Middle frontal gyrus (tissue), 1 donor: ENCODE data around the gene FHAD1.

ENCODE experiments used
- DNase-seq: peaks from one replicate; pipeline ENCODE4 v3.0.0-alpha.2; 2015; ENCODE audit warnings: low spot score; ENCODE audit errors: extremely low spot score

Gene FHAD1

DNA sequence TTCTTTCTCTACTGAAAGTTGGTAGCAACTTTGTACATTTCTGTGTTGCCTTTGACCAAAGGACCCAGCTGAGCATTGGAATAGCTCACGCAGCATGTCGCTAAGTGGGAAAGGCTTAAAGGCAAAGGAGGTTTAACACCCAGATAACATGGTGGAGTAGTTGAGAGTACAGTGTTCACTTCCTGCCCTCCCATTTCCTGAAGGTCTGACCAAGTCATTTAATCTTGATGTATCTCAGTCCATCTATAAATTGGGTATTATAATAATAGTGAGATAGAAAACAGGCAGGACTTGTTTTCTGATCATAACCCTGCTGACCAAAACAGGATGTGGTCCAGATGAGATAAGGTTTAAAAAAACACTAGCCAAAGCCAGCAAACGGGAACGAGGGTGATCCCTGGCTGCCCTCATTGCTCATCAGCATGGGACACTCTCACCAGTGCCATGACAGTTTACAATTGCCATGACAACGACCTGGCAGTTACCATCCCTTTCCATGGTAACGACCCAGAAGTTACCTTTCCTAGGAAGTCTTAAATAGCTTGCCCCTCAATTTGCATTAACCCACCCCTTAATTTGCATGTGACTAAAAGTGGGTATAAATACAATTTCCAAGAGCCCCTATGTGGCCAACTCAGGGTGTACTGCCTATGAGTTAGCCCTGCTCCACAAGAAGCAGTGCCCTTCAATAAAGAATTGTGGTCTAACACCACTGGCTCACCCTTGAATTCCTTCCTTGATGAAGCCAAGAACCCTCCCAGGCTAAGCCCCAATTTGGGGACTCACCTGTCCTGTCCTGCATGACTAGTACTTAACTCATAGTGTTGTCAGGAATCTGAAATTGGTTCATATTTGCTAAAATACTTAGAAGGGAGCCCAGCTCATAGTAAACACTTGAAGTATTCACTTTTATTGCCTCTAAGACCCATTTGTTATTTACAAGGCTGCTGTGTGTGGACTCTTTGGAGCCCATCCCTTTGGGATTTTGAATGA is 28.4 kb upstream of the FHAD1 start:
- DNase-seq, result no peak

DNA sequence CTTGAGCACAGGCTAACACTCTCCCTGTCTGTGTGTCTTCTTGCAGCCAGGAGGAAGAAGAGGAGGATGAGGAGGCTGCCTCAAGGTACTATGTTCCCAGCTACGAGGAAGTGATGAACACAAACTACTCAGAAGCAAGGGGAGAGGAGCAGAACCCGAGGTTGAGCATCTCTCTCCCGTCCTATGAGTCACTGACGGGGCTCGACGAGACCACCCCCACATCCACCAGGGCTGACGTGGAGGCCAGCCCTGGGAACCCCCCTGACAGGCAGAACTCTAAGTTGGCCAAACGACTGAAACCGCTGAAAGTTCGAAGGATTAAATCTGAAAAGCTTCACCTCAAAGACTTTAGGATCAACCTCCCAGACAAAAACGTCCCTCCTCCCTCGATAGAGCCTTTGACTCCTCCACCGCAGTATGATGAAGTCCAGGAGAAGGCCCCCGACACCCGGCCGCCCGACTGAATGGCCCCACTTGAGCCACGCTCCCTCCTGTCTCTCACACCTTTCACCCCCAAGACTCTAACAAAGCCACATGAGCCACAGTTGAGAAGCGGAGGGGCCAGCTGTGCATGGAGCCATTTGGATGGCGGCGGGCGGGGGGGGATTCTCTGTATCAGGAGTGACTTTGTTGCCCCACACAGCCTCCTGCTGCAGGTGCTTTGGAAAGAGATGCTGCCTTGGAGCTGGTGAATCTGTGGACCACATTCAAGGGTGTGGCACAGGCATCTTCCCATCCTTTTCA is 27.6 kb upstream of the FHAD1 start:
- no peak for DNase-seq

DNA sequence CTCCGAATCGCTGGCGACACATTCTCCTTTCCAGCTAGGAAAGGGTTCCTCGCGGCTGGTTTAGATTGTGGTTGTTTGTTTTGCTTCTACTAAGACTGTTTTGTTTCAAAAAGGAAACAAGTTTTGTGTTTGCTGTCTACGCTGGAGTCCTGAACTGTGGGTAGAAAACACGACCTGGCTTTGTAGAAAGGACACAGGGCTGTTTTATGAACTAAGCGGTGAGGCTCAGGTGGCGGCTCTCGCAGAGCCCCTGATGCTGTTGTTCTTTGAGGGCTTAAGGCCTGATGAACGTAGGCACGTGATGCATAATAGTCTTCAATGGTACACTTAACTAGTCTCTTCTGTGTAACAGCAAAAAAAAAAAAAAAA is 27.0 kb upstream of the FHAD1 start:
- DNase-seq, result no peak

DNA sequence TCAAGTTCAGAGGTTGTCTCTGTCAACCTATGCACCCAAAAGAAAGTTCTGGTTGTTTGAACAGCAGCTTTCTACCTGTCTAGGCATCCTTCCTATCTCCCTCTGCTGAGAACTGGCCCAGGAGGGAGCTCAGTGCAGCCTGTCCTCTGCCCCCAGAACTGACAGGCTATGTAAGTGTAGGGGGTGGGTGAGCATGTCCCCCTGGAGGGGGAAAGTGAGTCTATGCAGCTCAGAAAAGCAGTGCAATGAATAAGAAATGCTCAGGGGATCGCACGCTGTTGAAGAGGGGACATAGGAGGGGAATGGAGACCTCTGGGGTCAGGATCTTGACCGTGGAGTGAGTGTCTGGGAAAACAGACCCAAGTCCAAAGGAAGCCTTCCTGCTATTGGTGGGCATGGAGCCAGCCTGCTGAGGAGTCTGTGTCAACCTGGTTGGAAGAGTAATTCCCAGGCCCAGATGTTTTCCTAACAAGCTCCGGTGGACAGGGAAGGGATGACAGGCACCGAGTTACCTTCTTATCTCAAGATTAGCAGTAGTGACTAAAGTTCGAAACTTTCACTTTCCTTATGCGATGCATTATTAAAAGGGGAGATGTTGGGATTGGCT is 26.1 kb upstream of the FHAD1 start:
- DNase-seq, result no peak

DNA sequence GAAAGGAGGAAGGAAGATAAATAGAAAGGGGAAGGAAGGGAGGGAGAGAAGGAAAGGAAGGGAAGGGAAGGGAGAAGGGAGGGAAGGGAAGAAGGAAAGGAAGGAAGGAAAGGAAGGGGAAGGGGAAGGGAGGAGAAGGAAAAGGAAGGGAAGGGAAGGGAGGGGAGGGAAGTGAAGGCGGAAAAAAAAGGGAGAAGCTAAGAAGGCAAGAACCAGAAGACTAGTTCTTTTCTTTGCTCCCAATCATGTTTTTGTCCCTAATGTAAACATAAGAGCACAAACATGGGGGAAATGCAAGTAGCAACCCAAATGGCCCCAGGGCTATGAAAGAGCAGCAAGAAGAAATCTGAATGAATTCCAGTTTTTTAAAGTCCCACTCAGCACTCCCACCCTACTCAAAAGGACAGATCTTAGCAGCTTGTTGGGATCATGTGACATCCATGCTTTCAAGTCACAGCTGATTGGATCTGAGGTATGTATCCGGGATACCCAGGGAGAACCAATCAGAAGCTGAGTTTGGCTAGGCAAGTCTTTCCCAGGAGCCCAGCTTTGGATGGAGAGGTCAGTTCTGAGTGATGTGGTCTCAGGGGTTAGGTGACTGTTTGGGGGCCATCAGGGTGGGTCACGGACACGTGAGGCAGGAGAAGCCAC is 24.2 kb upstream of the FHAD1 start:
- no peak for DNase-seq

DNA sequence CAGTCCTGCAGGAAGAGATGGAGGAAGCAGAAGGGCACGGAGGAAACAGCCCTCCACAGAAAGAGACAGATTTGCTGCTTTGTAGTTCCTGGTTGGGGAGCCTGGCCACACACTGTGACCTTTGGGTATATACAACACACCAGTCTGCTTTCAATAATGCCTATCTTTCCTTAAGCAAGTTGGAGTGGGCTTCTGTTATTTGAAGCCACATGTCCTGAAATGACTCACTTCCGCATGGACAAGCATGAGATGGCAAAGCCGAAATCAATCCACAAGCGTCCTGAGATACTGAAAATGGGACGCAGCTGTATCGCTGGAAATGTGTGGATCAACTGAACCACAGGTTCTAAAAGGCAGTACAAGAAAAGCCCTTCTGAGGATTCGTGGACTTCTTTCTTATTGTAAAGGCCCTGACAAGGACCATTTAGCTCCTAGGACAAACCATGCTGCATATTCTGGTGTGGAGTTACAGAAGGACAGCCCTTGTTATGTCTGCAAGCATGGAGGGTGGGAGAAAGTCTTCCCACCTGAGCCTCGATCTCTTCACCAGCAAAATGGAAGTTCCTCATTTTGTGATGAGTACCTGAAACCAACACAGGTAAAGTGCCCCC is 22.7 kb upstream of the FHAD1 start:
- no peak for DNase-seq

DNA sequence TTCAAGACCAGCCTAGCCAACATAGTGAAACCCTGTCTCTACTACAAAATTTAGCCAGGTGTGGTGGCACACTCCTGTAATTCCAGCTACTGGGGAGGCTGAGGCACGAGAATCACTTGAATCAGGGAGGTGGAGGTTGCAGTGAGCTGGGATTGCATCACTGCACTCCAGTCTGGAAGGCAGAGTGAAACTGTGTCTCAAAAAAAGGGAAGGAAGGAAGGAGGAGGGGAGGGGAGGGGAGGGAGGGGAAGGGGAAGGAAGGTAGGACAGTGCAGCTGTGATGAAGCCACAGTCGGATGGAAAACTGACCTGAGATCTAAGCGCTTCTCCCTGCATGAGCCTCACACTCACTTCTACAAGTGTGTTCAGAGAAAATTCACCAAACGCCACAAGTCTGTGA is 22.0 kb upstream of the FHAD1 start:
- no peak for DNase-seq

DNA sequence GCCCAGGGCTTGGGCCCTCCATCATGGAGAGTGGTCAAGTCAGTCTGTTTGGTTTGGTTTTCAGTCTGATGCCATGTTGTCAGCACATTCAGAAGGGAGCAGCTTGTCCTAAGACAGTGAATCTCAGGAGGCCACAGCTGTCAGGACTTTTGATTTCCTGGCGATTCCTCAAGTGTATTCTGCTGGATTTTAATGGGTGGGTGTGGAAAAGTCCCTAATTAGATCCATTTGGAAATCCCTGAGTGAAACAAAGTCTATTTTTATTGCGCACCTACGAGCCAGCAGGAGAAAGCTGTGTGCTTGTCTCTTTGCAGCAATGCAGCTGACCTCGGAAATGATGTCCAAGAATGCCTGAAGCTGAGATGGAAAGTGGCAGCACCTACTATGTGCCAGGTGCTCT is 21.6 kb upstream of the FHAD1 start:
- DNase-seq, result no peak

DNA sequence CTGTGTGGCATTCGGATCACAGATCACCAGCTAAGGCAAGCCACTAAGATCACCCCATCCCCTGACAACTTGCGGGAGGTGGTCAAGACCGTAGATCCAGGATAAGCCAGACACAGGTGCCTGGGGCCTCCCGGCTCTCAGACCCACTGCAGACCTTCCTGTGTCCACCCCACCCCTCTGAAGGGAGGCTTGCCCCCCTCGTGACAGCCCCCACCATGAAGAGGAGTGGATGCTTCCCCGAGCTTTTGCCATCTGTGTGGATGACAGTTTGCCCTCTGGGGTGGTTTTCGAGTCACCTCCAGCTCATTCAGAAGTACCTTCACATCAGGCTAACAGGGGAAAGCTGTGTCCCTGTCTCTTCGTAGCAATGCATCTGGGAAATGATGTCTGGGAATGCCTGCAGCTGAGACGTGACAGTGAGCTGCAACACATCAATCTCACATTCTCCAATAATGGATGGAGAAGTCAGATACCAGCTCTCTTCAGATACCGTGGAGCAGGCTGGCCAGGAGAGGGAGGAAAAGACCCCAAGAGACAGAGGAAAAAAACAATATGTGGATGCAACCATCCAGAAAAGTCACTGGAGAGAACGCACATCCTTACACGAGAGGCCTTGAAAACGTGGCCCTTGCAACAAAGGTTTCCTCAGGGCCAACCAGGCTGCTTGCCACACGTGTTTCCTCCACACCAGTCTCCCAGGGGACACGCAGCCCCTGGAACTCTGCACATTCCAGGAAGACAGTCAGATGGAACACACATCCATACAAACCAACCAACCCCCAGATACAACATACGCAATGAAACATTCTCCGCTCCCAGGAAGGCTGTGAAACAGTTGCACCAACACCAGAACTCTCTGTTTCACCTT is 20.4 kb upstream of the FHAD1 start:
- no peak for DNase-seq

DNA sequence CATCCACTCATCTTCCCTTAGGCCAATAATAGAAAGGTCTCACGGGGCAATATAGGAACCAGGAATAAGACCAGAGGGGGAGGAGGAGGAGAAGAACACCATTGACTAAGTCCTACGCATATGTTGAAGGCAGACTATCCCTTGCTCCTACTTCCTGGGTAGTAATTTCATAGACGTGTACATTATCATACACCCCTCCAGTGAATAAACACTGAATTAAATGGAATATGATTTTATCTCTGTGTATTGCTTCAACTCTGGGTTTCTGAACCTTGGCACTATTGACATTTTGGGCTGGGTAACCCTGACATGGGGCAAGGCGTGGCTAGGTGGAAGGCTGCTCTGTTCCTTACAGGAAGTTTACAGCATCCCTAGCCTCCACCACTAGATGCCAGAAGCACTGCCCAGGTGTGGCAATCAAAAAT is 17.3 kb upstream of the FHAD1 start:
- no peak for DNase-seq

DNA sequence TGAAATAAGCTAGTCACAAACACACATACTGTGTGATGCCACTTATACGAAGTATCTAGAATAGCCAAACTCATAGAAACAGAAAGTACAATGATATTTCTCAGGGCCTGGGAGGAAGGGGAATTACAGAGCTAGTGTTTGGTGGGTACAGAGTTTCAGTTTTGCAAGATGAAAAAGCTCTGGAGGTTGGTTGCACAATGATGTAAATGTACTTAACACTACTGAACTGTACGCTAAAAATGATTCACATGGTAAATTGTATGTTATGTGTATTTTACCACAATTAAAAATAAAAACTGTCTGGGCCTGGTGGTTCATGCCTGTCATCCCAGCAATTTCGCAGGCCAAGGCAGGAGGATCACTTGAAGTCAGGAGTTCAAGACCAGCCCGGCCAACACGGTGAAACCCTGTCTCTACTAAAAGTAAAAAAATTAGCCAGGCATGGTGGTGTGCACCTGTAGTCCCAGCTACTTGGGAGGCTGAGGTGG is 15.3 kb upstream of the FHAD1 start:
- no peak for DNase-seq

DNA sequence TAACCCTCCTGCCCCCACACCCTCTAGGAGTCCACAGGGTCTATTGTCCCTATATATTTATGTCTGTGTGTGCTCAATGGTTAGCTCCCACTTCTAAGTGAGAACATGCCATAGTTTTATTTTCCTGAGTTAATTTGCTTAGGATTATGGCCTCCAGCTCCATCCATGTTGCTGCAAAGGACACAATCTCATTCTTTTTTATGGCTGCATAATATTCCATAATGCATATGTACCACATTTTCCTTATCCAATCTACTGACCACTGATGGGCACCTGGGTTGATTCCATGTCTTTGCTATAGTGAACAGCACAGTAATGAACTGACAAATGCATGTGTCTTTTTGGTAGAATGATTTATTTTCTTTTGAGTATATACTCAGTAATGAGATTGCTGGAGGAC is 13.3 kb upstream of the FHAD1 start:
- no peak for DNase-seq

DNA sequence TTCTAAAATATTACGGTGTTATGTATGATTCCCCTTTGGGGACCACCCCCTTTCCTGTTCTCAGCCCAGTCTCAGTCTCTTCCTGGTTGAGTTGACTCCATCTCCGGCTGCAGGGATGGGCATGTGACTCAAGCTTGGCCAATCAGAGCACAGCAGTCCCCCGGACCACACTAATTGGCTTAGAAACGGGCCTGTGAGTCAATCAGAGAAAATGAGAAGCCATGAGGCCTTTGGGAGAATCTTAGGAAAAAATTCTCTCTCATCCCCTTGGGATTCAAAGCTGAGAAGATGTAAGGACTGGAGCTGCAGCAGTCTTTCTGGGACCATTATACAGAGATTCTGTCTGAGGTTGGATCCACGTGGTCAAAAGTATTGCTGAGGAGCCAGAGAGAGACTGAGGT is 10.7 kb upstream of the FHAD1 start:
- no peak for DNase-seq

DNA sequence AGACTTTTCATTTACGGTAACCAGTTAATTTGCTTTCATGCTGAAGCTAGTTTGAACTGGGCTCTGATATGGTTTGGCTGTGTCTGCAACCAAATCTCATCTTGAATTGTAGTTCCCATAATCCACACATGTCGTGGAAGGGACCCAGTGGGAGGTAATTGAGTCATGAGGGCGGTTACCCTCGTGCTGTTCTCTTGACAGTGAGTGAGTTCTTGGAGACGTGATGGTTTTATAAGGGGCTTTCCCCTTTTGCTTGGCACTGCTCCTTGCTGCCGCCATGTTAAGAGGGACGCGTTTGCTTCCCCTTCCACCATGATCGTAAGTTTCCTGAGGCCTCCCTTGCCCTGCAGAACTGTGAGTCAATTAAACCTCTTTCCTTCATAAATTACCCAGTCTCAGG is 10.3 kb upstream of the FHAD1 start:
- DNase-seq, result no peak

DNA sequence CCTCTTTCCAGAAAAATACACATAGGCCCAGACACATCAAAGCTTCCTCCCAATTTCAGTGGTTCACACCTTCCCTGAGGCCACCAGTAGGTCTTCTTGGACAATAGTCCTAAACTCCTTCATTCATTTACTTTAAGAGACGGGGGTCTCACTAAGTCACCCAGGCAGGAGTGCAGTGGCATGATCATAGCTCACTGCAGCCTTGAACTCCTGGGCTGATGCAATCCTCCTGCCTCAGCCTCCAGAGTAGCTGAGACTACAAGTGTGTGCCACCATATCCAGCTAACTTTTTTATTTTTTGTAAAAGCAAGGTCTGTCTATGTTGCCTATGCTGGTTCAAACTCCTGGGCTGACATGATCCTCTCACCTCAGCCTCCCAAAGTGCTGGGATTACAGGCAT is 8.2 kb upstream of the FHAD1 start:
- no peak for DNase-seq

DNA sequence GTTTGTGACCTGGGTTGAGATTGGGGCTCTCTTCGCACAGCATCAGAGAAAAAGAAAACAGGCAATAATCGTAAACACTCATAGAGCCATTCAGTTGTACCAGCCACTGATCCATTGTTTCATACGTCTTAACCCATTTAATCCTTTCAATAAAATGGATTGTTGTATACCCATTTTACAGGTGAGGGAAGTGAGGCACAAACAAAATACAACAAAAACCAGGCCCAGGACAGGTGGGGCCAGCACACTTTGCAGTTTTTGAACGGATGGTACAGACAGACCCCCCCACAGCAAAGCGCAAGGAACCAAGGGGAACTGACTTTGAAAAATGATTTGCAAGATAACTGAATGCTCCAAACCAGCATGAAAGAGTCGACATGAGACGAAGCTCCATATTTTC is 4.3 kb upstream of the FHAD1 start:
- no peak for DNase-seq

DNA sequence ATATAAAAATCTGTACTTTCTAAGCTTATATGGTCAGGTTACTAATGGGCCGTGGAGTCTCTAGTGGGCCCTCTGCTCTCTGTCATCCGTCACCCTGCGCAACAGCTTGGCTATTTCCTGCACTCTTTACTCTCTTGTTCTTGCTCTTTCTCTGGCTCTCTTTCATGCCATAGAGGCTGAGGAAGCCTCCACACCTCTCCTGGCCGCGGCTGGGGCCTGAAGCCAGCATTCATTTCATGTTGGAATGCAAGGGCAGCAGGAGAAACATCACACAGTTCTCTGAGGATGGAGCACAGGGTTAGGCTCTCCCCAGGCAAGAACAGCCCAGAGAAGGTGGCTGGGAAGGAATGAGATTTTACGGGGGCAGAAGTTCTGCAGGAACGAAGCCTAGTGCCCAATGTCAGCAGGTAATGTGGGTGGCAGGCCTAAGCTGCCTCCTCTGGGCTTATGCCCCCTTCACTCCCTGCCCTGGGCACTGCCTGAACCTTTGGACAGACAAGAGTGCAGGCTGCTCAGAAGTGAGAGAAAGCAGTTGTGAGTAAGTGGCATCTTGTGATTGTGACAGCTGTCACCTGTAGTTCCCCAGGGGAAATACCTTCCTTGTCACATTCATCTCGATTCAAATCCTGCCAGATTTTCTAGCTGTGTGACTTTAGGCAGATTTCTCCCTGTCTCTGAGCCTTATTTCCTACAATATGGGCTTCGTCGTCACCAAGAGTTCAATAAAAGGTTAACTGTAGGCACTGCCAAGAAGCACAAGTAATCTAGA is 3.6 kb upstream of the FHAD1 start:
- no peak for DNase-seq

DNA sequence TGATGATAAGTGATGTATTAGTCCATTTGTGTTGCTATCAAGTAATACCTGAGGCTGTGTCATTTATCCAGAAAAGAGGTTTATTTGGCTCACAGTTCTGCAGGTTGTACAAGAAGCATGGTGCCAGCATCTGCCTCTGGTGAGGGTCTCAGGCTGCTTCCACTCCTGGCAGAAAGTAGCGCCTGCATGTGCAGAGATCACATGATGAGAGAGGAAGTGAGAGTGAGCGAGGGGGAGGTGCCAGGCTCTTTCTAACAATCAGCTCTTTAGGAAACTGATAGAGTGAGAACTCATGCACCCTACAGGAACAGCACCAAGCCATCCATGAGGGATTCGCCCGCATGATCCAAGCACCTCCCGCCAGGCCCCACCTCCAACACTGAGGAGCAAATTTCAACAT is 2.2 kb upstream of the FHAD1 start:
- no peak for DNase-seq

DNA sequence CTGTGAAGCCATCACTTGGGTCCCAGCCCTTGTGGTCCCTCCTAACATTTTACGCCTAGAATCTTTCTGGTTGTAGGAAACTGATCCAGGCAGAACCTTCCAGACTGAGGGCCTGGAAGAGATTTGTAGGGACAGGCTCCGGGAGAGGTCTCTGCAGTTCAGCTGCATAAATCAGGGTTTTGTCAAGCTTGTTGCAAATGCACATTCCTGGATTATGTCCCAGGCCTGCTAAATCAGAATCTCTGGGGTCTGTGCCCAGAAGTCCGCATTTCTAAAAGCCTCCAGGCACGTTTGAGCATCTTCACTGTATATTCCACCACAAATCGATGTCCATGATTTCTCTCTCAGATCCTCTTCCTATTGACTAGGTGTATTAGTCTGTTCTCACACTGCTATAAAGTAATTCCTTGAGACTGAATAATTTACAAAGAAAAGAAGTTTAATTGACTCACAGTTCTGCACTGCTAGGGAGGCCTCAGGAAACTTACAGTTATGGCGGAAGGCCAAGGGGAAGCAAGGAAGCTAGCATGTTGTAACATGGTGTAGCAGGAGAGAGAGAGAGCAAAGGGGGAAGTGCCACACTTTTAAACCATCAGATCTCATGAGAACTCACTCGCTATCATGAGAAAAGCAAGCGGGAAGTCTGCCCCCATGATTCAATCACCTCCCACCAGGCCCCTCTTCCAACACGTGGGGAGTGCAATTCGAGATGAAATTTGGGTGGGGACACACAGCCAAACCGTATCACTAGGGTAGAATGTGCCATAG is 1.2 kb upstream of the FHAD1 start:
- no peak for DNase-seq
